SH-SY5Y (cell line): ENCODE measurements around the gene PRSS38.

ENCODE experiments used
- GATA2 ChIP-seq: IDR thresholded peaks from 2 replicates; pipeline ENCODE4 v1.6.1; 2011; ENCODE audit warnings: mild to moderate bottlenecking, low read depth, low read length
- GATA3 ChIP-seq: IDR thresholded peaks from 2 replicates; pipeline ENCODE4 v1.6.1; 2011; ENCODE audit warnings: low read depth, mild to moderate bottlenecking, low read length, moderate library complexity

DNA sequence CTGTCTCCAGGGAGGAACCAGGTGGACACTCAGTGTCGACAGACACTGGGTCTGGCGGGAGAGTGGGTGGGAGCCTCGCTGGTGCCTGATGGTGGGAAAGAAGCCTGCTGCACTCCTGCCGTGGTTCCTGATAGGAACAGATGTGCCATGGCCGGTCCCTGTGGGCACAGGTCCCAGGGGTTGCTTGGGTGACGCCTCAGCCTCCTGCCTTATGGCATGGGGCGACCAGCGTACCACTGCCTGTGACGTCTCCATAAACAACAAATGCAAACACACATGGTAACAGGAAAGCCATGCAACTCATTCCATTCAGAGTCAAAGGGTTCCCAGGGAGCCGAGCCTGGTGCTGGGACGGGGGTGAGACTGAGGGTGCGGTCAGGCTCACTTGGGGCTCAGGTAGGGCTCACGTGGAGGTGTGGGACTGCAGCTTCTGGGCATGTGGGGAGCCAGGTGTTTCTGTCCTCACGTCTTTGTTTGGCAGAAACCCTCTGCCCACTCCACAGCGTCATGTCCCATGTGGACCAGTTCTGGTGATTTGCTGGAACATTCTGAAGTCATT lies 45.5 kb upstream of the PRSS38 start:
- TF ChIP-seq GATA2 (no peak), GATA3 (no peak)
